HL-60 (cell line): Measurements from ENCODE around the gene ITIH5.

ENCODE experiments used
- DNase-seq, 2 experiments: peaks; one replicate each; pipeline ENCODE4 v3.0.0-alpha.2; 2010 to 2020; ENCODE audit warnings: low read depth in 1 of 2, low spot score in 1 of 2
- H3K27ac ChIP-seq: fragments of 250-450 bp; sonication (Bioruptor Pico); replicated peaks from 2 replicates; pipeline ENCODE4 v1.5.1; 2020; ENCODE audit warnings: mild to moderate bottlenecking, moderate library complexity
- H3K27me3 ChIP-seq: fragments of 250-450 bp; sonication (Bioruptor Pico); 2 replicates; pipeline ENCODE4 v1.5.1; 2021; ENCODE audit warnings: mild to moderate bottlenecking, moderate library complexity; ENCODE audit not compliant: insufficient read depth, poor library complexity, severe bottlenecking
- H3K4me3 ChIP-seq: replicated peaks from 2 replicates; pipeline ENCODE4 v1.5.1; 2011; ENCODE audit warnings: mild to moderate bottlenecking, control low read depth, low read length; ENCODE audit not compliant: insufficient read depth
- CTCF ChIP-seq: IDR thresholded peaks from one replicate; pipeline ENCODE4 v1.5.1; 2011; ENCODE audit warnings: low read length, control low read depth, inconsistent platforms; ENCODE audit not compliant: insufficient read depth
- GABPA ChIP-seq: IDR thresholded peaks from 2 replicates; pipeline ENCODE4 v1.6.1; 2012; ENCODE audit warnings: low read depth
- POLR2AphosphoS5 ChIP-seq: IDR thresholded peaks from 2 replicates; pipeline ENCODE4 v1.6.1; 2012; ENCODE audit warnings: low read depth
- SPI1 ChIP-seq: IDR thresholded peaks from 2 replicates; pipeline ENCODE4 v1.6.1; 2012; ENCODE audit warnings: low read depth, mild to moderate bottlenecking, borderline replicate concordance
- TF ChIP-seq, protein P1 (sequence below): IDR thresholded peaks from 2 replicates; pipeline ENCODE4 v1.6.1; 2012; ENCODE audit warnings: low read depth; ENCODE audit not compliant: insufficient replicate concordance

ITIH5 gene

GRCh38 chr10:7592627-7593026 is 74.1 kb downstream of the ITIH5 start:
- Histone ChIP-seq H3K27ac (no peak overlapping the region), H3K4me3 (no peak overlapping the region), H3K27me3 (no peaks in the 10 kb centered on the region)
- DNase-seq, result no peak
- TF ChIP-seq CTCF (no peak), GABPA (no peak), POLR2AphosphoS5 (no peak), SPI1 (no peak)
- TF ChIP-seq, protein P1, sequence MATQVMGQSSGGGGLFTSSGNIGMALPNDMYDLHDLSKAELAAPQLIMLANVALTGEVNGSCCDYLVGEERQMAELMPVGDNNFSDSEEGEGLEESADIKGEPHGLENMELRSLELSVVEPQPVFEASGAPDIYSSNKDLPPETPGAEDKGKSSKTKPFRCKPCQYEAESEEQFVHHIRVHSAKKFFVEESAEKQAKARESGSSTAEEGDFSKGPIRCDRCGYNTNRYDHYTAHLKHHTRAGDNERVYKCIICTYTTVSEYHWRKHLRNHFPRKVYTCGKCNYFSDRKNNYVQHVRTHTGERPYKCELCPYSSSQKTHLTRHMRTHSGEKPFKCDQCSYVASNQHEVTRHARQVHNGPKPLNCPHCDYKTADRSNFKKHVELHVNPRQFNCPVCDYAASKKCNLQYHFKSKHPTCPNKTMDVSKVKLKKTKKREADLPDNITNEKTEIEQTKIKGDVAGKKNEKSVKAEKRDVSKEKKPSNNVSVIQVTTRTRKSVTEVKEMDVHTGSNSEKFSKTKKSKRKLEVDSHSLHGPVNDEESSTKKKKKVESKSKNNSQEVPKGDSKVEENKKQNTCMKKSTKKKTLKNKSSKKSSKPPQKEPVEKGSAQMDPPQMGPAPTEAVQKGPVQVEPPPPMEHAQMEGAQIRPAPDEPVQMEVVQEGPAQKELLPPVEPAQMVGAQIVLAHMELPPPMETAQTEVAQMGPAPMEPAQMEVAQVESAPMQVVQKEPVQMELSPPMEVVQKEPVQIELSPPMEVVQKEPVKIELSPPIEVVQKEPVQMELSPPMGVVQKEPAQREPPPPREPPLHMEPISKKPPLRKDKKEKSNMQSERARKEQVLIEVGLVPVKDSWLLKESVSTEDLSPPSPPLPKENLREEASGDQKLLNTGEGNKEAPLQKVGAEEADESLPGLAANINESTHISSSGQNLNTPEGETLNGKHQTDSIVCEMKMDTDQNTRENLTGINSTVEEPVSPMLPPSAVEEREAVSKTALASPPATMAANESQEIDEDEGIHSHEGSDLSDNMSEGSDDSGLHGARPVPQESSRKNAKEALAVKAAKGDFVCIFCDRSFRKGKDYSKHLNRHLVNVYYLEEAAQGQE, result no peak

- Histone ChIP-seq H3K27me3 (no peaks in the 10 kb centered on the region), H3K4me3 (no peak overlapping the region), H3K27ac (no peak overlapping the region)
- TF ChIP-seq, protein P1, result no peak
- TF ChIP-seq SPI1 (no peak), CTCF (no peak), GABPA (no peak), POLR2AphosphoS5 (no peak)
- DNase-seq, result no peak
Observed at GRCh38 chr10:7590271-7590670, 76.5 kb downstream of the ITIH5 start.

DNA sequence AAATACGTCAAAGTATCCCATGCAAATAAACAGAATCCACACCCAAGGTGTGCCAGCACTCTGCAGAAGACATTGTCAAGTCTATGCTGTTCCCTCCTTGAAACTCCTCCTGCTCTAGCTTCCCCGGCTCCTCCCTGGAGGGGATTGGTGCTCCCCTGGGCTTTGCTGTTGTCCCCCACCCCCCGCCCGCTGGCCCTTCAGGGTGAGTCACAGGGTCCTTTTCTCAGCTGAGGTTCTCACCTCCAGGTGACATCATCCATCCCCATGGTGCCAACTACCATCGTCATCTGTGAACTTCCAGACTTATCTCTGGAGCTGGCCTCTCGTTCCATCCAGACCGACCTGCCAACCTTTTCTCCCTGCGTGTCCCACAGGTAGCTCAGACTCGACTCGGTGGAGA is 77.0 kb downstream of the ITIH5 start:
- H3K27ac ChIP-seq, result no peak overlapping the region
- no peak overlapping the region for H3K4me3 ChIP-seq
- H3K27me3 ChIP-seq, result no peaks in the 10 kb centered on the region
- TF ChIP-seq CTCF (no peak), SPI1 (no peak), GABPA (no peak), POLR2AphosphoS5 (no peak)
- TF ChIP-seq, protein P1, result no peak
- no peak for DNase-seq
